Stimulated activated CD4-positive, alpha-beta T cell treated with anti-CD3 and anti-CD28 coated beads, Interleukin-15, amount 100 ng/mL, for 48 hours (primary cell): Measurements from ENCODE around the gene GNAT2.
"Not testable (repeated sequence)": the region's sequence is repeated elsewhere in the genome, so short reads cannot be mapped to it uniquely, and the experiment has no call there.

Source experiments
- DNase-seq, 2 donors: peaks; one replicate each; pipeline ENCODE4 v3.0.0-alpha.2; 2020; ENCODE audit warnings: low read depth in 2 of 2

The GNAT2 gene

DNA sequence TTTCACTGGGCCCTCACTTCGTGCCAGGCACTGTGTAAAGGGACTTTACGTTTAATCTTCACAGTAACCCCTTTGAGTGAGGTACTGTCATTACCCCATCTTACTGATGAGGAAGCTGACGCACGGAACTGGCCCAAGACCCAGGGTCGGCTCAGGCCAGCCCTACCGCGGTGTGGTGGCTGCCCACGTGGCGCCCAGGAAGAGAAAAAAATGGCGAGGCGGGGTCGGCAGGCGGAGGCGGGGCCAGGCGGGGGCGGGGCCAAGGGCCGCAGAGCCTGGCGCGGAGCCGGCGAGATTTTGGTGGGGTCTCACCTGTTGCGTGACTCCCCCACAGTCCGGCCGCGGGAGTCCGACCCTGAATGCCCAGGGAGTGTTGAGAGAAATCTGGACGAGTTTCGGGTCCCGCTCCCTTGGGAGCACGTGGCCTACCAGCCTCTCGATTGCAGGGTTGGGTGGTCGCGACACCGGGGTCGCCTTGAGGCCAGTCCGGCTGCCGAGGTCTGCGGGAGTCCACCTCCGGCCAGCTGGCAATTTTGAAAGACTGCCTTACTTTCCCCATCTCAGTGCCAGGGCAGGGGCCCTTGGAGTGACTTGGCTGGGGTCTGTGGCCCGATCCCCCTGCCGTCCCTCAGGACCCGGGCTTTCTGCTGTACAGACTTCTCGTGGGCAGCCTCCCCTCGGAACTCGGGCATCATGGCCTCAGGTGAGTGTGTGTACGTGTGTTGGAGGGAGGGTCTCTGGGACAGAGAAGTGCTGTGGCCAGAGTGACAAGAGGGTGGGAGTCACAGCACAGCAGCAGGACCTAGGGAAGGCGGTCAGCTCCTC is at the start of gene GNAT2, which contains the start of gene AMPD2:
Gene GNAT2, minus strand, starts transcription at position 41 of the 825 bp plus-strand sequence. CDS start 6,746 bp downstream, outside the sequence.
Gene AMPD2, plus strand, starts transcription at position 262 of the 825 bp plus-strand sequence. CDS start 1,339 bp downstream, outside the sequence.
- DNase-seq = peak; percentile 50 to 67

DNA sequence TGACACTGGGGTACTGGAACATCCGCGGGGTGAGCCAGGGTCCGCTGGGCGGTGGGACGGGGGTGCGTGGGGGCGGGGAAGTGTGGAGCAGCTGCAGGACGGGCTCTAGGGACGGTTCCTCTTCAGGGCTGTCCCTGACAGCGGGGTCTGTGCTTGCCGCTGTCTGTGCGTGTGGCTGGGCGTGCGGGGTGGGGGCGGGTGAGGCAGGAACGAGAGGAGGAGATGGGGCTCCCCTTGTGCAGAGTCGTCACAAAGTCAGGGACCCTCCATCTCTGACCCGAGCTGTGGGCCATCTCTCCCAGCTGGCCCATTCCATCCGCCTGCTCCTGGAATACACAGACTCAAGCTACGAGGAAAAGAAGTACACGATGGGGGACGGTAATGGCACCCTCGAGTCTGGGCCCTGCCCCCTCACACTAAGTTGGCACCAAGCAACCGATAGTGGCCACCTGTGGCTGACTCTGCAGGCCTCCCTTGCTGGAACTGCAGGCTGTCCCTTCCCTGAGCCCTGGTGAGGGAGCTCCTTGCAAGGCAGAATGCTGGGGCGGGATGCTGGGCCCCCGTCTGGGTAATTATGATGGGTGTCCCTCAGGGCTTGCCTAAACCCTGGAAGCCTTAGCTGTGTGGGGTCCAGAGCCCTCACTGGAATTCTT is 48.8 kb upstream of the GNAT2 start:
- DNase-seq = no peak

DNA sequence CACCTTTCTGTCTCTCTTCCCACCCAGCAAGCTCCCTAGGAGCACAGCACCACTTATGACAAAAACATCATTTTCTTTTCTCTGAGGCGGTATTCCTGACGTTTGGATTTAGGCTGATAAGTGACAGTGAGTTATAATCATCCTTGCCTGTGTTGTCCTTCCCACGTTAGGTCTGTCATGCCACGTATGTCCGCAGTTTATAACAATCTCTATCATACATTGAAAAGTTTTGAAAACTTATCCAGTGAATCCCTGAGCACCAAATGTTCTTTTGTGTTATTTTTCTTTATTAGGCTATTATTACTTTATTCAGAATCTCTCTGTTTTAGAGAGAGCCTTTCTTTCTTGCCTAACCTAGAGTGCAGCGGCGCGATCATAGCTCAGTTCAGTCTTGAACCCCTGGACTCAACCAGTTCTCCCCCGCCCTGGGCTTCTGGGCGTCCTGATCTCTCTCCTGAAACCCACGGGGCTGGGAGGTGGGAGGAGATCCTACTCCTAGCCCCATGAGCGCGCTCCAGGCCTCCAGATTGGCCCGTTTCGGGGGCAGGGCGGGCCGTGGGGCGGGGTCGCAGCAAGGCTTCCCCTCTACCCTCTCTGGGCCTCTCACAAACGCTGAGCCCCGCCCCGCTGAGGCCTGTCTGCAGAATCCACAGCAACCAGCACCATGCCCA is 48.2 kb upstream of the GNAT2 start, which contains the start of gene GSTM2:
Gene GSTM2, plus strand, starts transcription at position 606 of the 671 bp plus-strand sequence. Its CDS starts 59 bp downstream, at position 665.
- peak; percentile 71 to 90 for DNase-seq

DNA sequence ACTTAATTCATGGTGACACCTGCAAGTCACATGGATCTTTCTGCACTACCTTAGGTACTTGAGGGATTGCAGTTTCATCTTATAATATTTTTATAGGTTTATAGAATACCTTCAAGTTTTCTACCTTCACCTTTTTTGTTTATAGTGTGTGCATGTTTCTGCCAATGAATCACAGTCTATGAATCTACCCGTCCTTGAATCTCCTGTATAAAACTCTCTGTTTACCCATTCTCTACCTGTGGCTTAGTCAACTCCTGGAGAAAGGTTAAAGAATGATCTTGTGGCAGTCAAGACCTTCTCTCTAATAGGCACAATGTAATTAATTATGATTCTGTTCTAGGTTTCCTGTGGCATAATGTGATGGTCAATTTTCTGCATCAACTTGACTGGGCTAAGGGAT is 45.3 kb upstream of the GNAT2 start:
- no peak for DNase-seq

DNA sequence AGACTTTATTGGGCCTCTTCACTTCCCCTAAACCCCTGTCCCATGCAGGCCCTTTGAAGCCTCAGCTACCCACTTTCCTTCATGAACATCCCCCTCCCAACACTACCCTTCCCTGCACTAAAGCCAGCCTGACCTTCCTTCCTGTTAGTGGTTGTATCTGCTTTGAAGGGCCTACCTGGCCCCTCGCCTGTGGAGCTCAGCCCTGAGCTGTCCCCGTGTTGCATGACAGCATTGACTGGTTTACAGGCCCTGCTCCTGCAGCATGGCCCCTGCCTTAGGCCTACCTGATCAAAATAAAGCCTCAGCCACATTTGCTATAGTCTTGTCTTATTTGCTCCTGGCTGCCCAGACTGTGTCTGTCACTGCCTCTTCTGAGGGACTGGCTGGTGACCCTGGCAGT is 42.0 kb upstream of the GNAT2 start:
- DNase-seq = no peak

DNA sequence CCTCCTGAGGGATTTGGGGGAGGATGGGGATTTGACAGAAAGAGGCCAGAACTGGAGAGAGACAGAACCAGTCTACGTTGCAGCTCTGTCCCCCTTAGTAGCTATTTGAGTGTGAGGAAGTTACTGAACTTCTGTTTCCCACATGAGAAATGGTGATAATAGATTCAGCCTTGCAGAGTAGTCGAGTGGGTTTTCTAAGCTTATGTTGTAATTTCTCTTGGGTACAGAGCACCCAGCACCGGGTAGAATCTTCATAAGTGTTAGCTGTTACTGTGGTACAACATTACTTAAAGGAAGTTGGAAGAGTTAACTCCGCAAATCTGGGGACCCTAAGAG is 41.2 kb upstream of the GNAT2 start:
- DNase-seq = not testable (repeated sequence)

DNA sequence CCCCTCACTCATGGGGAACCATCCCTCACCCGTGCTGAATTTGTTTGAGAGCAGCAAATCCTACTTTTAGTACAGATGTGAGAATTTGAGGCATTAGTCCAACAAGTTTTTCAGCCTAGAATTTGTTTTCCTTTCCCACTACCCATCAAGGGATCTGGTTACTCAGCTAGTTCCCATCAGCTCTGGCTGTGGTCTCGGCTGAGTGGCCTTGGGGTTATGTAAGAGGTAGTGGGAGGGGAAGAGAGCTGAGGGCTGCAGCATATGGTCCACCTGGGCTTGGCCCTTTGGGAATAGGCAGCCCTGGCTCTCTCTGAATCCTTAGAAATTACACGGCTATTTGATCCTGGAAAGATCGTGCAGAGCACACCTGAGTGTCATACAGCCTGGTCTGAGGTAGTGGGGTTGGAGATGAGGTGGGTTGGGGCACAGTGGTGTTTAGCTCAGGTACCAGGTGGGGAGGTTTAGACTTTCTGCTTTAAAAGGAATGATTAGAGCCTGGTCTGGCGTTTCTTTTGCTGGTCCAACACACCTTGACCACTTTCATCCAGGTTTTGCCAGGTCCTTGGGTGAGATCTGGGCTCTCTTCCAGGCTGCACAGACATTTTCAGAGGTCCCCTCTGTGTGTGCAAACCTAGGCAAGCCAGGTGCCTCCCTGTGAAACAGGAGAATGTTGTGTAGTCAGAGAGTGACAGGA is 40.7 kb upstream of the GNAT2 start:
- DNase-seq = no peak

DNA sequence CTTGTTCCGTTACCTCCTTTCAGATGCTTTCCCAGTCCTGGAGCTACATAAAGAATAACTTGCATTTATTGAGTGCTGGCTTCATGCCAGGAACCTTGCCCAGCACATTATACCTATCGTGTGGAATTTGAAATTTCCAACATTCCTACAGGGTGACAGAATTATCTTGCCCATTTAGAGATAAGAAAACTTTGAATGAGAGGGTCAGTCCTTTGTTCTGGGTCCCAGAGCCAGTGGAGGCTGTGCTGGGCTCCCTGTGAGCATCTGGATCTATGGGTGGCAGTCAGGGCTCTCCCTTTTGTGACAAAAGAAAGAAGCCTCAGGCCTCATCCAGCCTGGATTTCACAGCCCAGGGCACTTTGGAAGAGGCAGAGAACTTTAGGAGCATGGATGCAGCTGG is 39.7 kb upstream of the GNAT2 start:
- DNase-seq = no peak

DNA sequence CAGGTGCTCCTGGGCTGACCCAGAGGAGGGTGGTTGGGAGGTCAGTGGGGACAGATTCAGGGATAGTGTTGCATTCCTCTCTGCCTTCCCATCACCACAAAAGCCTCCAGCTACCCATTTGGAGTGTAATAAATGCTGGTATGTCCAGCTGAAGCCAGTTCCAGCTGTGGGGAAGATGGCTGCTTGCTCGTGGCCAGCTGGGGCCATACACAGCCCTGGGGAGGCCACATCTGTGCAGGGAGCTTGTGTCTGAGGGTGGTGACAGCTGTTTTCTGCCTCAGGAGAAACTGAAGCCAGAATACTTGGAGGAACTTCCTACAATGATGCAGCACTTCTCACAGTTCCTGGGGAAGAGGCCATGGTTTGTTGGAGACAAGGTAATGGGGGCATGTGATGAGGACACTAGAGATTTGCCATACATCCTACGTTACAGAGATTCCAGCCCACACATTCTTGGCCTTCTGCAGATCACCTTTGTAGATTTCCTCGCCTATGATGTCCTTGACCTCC is 39.2 kb upstream of the GNAT2 start:
- DNase-seq = no peak

DNA sequence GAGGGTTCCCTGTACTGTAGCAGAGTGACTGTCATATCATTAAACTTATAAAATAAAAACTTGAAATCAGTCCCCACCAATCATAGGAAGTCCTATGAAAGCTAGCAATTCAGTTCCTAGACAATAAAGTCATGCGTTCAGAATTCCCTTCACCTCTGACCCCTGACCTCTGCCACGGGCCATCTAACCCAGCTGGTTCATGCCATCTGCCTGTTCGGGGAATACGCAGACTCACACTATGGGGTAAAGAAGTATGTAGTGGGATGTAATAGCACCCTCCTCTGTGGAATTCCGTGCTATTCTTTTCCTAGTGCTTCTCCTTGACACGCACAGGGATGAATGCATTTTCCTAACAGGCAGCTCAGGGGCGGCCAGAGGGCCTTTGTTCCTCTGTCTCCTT is 38.6 kb upstream of the GNAT2 start:
- no peak for DNase-seq

DNA sequence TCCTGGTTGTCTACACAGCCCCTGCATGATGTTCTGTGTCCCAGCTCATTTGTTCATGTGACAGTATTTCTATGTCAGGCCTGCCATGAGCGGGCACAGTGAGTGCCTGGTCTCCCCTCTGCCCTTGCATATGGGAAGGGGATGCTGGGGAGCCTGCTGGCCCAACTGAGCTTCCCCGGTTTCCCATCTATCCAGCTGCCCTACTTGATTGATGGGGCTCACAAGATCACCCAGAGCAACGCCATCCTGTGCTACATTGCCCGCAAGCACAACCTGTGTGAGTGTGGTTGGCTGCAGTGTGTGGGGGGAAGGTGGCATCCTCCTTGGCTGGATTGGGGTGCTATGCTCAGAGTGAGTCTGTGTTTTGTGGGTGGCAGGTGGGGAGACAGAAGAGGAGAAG is 38.0 kb upstream of the GNAT2 start:
- no peak for DNase-seq

DNA sequence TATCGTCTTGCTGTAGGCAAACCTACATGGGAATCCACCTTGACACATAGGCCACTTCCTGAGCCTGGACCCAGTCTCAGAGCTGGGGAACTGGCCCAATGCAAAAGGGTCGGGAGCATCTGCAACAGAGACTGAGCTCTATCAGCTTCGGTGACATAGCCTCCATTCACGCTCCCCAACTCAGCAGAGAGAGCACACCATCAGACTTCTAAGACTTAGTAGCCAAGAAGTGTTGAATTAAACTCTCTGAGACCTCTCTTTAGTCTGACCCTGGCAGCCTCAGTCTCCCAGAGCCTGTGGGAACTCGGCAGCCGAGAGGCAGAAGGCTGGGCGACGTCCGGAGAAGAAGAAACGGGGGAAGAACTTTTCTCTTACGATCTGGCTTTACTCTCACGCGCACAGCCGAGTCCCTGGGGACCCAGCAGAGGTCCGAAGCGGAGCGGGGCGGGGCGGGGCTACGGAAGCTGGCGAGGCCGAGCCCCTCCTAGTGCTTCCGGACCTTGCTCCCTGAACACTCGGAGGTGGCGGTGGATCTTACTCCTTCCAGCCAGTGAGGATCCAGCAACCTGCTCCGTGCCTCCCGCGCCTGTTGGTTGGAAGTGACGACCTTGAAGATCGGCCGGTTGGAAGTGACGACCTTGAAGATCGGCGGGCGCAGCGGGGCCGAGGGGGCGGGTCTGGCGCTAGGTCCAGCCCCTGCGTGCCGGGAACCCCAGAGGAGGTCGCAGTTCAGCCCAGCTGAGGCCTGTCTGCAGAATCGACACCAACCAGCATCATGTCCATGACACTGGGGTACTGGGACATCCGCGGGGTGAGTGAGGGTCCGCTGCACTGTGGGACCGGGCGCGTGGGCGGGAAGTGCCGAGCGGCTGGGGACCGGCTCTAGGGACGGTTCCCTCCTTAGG is 36.5 kb upstream of the GNAT2 start, which contains the start of gene GSTM4:
Gene GSTM4, plus strand, starts transcription at position 485 of the 905 bp plus-strand sequence. Its CDS starts 291 bp downstream, at position 776.
- DNase-seq = peak; percentile 41 to 73

DNA sequence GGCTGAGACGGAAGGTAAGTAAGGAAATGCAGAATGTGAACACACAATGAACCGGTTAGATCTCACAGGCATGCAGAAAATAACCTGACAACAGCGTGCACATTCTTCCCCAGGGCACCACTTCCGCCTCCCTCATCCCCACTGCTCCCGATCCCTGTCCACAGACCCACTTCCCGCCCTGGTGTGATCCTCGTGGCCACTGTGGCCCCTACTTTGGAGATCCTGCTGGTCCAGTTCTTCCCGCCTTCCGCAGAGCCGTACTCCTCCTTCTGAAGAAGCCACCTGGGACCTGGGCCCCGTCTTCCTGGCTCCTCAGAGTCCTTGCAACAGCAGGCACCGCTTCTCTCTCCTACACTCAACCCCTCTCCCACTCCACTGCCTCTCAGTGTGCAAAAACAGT is 35.1 kb upstream of the GNAT2 start:
- DNase-seq = no peak

DNA sequence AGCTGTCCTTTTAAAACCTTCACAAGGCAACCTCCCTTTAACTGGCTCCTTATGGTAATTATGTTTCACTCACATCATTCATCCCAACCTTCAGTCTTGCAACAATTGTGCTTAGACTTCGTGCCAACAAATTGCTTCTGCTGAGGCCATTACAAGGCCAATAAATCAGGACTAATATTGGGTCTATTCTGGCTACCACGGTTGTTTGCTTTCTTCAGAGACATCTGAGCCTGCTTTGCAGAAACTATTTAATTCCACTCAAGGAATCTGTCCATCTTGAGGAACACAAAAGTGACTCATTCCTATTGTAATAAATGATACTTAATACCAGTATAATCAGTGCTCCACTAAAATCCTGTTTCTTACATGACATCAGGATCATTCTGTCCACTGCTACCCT is 33.9 kb upstream of the GNAT2 start:
- no peak for DNase-seq

DNA sequence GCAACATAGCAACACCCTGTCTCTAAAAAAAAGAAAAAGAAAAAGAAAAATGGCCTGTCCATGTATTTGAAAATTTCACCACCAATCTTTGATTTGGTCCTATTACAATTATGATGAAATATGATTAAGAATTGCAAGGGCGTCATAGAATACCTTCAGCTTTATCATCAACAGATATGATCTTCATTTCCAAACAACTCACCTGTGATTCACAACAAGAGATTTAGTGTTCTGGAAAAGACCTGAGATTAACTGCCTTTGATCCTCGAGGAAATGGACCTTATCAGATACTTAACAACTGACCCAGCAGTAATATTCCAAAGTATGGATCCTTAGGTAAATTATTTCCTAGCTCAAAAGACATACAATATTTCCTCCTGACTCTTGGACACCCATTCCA is 33.0 kb upstream of the GNAT2 start:
- DNase-seq = no peak

DNA sequence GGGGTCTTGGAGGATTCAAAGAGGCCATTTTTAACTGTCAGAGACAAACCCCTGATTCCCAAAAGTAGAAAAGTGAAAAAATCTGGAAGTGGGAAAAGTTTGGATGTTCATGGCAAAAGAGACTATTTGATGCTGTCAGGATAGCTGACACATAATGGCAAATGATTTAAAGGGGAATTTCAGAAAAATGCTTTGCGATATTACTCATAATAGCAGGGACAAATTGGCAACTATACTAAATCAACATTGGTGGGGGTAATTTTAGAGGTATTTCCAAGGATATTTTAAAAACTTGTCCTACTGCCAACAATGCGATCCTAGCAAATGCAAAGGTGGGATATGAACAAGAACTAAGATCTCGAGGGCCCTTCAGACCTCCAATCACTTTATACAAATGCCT is 31.2 kb upstream of the GNAT2 start:
- DNase-seq = no peak

DNA sequence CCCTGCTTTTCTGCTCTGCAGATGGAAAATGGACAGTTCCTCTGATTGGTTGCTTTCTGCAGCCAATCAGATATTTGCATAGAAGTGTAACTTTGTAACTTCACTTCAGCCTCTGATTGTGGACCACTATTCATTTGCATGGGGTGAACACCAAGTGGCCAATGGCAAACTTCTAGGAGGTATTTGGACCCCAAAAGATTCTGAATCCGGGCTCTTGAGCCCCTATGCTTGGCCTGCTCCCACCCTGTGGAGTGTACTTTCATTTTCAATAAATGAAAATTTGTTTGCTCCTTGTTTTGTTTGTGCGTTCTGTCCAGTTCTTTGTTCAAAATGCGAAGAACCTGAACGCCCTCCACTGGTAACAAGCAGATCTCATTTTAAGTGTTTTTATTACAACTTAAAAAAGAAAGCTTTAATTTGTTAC is 30.1 kb upstream of the GNAT2 start:
- no peak for DNase-seq

DNA sequence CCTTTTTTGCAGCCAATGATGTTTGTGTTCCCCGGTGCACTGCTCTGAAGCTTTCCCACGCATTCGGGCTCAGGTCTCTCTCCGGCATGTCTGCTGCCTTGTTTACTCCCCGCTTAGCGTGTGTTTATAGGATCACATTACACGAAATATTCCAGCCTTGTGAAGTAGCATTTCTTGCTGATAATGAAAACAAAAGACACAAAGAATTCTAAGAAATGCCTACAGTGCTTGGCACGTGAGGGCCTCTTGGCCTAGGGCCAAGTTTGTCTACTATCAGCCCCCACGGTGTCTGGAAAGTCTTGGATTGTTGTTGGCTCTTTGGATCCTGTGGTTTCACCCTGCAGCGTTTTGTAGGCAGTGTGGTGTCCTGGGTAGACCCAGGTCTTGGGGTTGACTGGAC is 25.3 kb upstream of the GNAT2 start:
- no peak for DNase-seq

DNA sequence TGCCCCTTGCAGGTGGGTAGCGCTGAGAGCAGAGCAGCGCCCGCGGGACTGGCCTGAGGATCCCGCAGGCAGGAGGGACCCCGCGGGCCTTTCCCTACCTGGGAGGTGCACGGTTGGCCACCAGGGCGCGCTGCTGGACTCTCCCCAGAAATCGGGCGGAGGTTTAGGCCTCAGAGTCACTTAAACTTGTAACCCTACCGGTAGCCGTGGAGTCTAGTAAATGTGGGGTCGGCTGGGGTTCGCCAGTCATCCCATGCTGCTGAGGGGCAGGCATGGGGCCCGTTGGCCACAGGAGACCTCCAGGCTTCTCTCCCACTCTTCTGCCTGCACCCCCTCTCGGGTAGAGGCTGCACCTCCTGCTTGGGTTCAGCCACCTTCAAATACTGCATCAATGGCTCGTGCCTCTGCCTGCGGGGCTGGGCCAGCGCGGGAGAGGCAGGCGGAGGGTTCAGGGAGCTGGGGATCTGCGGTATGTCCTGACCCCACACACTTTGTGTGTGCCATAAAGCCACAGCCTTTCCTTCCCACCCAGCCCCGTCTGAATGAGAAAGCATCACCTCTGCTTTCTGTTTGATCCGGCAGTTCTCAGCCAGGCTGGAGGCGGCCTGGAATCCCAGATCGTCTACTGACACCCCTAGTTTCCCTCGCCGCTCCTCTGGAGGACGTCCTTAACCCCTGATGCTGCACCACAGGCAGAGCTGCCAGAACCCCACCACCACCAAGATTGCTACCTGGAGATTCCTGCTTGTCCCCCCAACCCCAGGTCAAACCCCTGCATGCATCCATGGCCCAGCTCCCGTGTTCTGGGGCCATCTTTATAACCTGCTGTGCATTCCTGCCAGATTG is 24.2 kb upstream of the GNAT2 start:
- DNase-seq = peak; percentile 79 to 87

DNA sequence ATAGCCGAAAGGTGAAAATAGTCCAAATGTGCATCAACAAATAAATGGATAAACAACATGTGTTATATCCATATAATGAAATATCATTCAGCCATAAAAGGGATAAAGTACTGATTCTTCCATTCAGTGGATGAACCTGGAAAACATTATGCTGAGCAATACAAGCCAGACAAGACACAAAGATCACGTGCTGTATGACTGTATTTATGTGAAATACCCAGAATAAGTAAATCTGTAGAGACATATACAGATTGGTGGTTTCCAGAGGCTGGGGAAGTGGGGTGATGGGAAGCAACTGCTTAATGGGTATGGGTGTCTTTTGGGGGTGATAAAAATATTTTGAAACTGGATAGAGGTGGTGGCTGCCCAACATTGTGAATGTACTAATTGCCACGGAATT is 23.2 kb upstream of the GNAT2 start:
- no peak for DNase-seq
